Activated T-cell treated with anti-CD3 and anti-CD28 coated beads, Interleukin-2, amount 50 U/mL, for 4 hours (primary cell): Measurements from ENCODE around the gene DRD3. TPM values are rescaled to one million over a fixed set of nuclear protein-coding genes. Genes with fewer than 3 reads are reported as not detected.

ENCODE experiments used
- ATAC-seq, 2 donors: fragments of 200-7000 bp; cut with Tn5 transposase; one replicate each; pipeline ENCODE4 v1.10.0; 2021
- DNase-seq: peaks from one replicate; pipeline ENCODE4 v3.0.0-alpha.2; 2020
- H3K27me3 Mint-ChIP-seq: one replicate; pipeline ENCODE4 v1.8.0; 2021; ENCODE audit warnings: low read depth, mixed read lengths
- H3K36me3 Mint-ChIP-seq: one replicate; pipeline ENCODE4 v1.8.0; 2022; ENCODE audit warnings: mixed read lengths; ENCODE audit not compliant: insufficient read depth
- H3K4me1 Mint-ChIP-seq: one replicate; pipeline ENCODE4 v1.8.0; 2021; ENCODE audit warnings: low read depth, mixed read lengths
- H3K4me3 Mint-ChIP-seq: one replicate; pipeline ENCODE4 v1.8.0; 2021; ENCODE audit warnings: mild to moderate bottlenecking, moderate library complexity, mixed read lengths
- H3K9me3 Mint-ChIP-seq: one replicate; pipeline ENCODE4 v1.8.0; 2021; ENCODE audit warnings: mixed read lengths
- total RNA-seq, 3 donors: library from RNA; stranded (reverse); gene quantifications; one replicate each; pipeline ENCODE4 v1.2.1, GENCODE V29; 2021

DRD3 gene
- total RNA-seq, 3 donors from 2014 or later: not detected

GRCh38 chr3:114213292-114213626 lies 34.4 kb upstream of the DRD3 start:
- Mint-ChIP-seq H3K9me3 (no peaks in the 10 kb centered on the region), H3K4me1 (no peaks in the 10 kb centered on the region), H3K36me3 (no peaks in the 10 kb centered on the region), H3K4me3 (no peak overlapping the region), H3K27me3 (no peaks in the 10 kb centered on the region)
- no peak for DNase-seq
- ATAC-seq: no peak

DNA sequence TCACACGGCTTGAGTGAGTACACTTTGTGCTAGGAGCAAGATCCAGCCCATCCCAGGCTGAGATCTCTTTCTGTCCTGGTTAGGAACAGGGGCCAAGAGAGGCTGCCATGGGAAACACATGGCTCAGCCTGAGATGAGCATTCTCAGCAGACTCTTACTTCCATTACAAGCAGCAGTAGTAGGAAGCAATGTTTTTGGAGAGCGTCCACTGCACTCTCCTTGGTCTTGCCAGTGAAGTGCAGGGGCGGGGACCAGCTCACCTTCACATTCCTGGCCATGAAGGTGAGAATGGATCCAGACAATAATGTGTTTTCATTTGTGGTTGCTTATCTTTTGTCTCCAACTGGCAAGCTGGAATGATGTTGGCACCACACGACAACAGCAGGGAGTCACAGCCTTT lies 33.8 kb upstream of the DRD3 start:
- DNase-seq: no peak
- no peaks in the 10 kb centered on the region for H3K27me3 Mint-ChIP-seq
- no peaks in the 10 kb centered on the region for H3K9me3 Mint-ChIP-seq
- no peak overlapping the region for H3K4me3 Mint-ChIP-seq
- no peaks in the 10 kb centered on the region for H3K36me3 Mint-ChIP-seq
- ATAC-seq: no peak
- H3K4me1 Mint-ChIP-seq: peaks cover 2% of the 10 kb centered on the region

DNA sequence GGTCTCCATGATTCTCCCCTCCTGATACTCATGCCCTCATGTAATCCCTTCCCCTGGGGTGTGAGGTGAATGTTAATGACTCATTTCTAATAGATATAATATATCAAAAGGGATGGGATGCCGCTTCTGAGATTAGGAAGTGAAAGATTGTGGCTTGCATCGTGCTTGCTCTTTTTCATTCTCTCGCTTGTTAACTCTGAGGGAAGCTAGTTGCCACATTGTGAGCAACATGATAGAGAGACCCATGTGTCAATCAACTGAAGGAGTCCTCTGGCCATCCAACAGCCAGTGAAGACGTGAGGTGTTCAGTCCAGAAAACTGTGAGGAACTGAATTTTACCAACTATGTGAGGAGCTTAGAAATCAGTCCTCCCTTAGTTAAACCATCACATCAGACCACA lies 28.9 kb upstream of the DRD3 start:
- Mint-ChIP-seq H3K4me3 (no peak overlapping the region), H3K36me3 (no peaks in the 10 kb centered on the region), H3K4me1 (peaks cover 2% of the 10 kb centered on the region), H3K27me3 (no peaks in the 10 kb centered on the region), H3K9me3 (no peaks in the 10 kb centered on the region)
- DNase-seq (no peak), ATAC-seq (no peak)

- DNase-seq (no peak), ATAC-seq (no peak)
- peaks cover 2% of the 10 kb centered on the region for H3K4me1 Mint-ChIP-seq
- no peaks in the 10 kb centered on the region for H3K9me3 Mint-ChIP-seq
- H3K27me3 Mint-ChIP-seq: no peaks in the 10 kb centered on the region
- H3K4me3 Mint-ChIP-seq: no peak overlapping the region
- no peaks in the 10 kb centered on the region for H3K36me3 Mint-ChIP-seq
Measured at GRCh38 chr3:114206342-114206741, 27.5 kb upstream of the DRD3 start.

- no peaks in the 10 kb centered on the region for H3K9me3 Mint-ChIP-seq
- ATAC-seq: no peak
Measured at GRCh38 chr3:114205541-114205940, 26.7 kb upstream of the DRD3 start.

GRCh38 chr3:114194750-114195149 lies 15.9 kb upstream of the DRD3 start:
- Mint-ChIP-seq H3K27me3 (no peaks in the 10 kb centered on the region), H3K36me3 (no peaks in the 10 kb centered on the region), H3K9me3 (no peaks in the 10 kb centered on the region), H3K4me3 (no peak overlapping the region), H3K4me1 (peaks cover 6% of the 10 kb centered on the region)
- DNase-seq (no peak), ATAC-seq (no peak)

More at GRCh38 chr3:114205541-114205940, 26.7 kb upstream of the DRD3 start:
- peaks cover 2% of the 10 kb centered on the region for H3K4me1 Mint-ChIP-seq
- no peak overlapping the region for H3K4me3 Mint-ChIP-seq
- H3K36me3 Mint-ChIP-seq: no peaks in the 10 kb centered on the region
- no peaks in the 10 kb centered on the region for H3K27me3 Mint-ChIP-seq
- no peak for DNase-seq

- DNase-seq (no peak), ATAC-seq (no peak)
- no peaks in the 10 kb centered on the region for H3K27me3 Mint-ChIP-seq
- no peaks in the 10 kb centered on the region for H3K36me3 Mint-ChIP-seq
- H3K4me3 Mint-ChIP-seq: no peak overlapping the region
- no peaks in the 10 kb centered on the region for H3K9me3 Mint-ChIP-seq
- peaks cover 6% of the 10 kb centered on the region for H3K4me1 Mint-ChIP-seq
Measured at GRCh38 chr3:114192136-114192535, 13.3 kb upstream of the DRD3 start.

- no peak overlapping the region for H3K4me3 Mint-ChIP-seq
- H3K27me3 Mint-ChIP-seq: no peaks in the 10 kb centered on the region
- DNase-seq (no peak), ATAC-seq (no peak)
- H3K4me1 Mint-ChIP-seq: no peaks in the 10 kb centered on the region
- peaks cover 11% of the 10 kb centered on the region for H3K9me3 Mint-ChIP-seq
- H3K36me3 Mint-ChIP-seq: no peaks in the 10 kb centered on the region
Measured at GRCh38 chr3:114186501-114186900, 7.6 kb upstream of the DRD3 start.

DNA sequence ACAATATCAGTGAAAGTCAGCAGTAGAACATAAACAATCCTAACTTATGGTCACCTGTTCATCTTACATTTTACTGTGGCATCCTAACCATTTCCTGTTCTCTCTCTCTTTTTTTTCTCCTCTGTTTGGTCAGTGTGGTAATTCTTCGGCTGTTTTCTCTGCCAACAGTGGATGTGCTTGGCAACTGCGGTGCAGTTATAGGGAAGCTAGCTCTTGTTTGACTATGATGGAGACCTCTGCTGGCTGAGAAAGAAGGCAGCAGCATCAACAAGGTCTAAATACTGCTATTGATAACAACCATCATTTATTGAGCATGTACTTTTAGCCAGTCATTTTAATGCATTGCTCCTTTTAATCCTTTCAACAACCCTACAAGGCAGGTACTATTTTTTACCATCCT lies 723 bp upstream of the DRD3 start:
- Mint-ChIP-seq H3K36me3 (no peaks in the 10 kb centered on the region), H3K4me3 (no peak overlapping the region), H3K4me1 (peaks cover 3% of the 10 kb centered on the region), H3K9me3 (peaks cover 4% of the 10 kb centered on the region), H3K27me3 (peaks cover 7% of the 10 kb centered on the region)
- no peak for ATAC-seq
- no peak for DNase-seq

DNA sequence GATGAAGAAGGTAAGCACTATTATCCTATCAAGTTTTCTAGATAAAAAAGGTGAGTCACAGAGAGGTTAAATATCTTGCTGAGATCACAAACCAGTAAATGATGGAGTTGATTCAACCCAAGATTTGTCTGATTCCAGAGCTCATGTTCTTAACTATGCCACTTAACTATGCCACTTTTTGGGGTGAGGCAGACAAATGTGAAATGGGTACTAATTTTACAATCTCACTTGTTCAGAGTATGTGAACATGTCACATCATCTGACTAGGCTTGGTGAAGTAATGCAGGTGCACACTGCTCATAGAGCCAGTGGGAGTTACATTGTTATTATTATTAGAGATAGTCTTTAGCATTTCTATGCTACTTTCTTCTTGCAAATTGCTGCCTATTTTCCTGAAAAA lies 2.0 kb downstream of the DRD3 start:
- Mint-ChIP-seq H3K4me1 (peaks cover 3% of the 10 kb centered on the region), H3K36me3 (no peaks in the 10 kb centered on the region), H3K27me3 (peaks cover 7% of the 10 kb centered on the region), H3K4me3 (no peak overlapping the region), H3K9me3 (no peaks in the 10 kb centered on the region)
- DNase-seq (no peak), ATAC-seq (no peak)

DNA sequence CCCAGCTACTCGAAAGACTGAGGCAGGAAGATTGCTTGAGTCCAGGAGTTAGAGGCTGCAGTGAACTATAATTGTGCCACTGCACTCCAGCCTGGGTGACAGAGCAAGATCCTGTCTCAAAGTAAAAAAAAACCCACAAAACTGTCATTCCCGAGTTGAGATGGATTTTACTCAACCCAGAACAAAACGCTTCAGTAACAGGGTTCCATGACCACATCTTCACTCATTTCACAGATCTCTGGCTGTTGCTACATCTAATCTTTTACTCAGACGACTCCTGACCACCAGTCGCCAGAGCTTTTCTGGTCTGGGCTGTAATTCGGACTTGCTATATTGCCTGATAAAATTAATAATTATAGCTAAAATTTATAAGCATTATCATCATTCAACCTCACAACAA lies 2.4 kb downstream of the DRD3 start:
- H3K27me3 Mint-ChIP-seq: peaks cover 7% of the 10 kb centered on the region
- no peak overlapping the region for H3K4me3 Mint-ChIP-seq
- DNase-seq (no peak), ATAC-seq (no peak)
- no peaks in the 10 kb centered on the region for H3K36me3 Mint-ChIP-seq
- H3K9me3 Mint-ChIP-seq: no peaks in the 10 kb centered on the region
- H3K4me1 Mint-ChIP-seq: peaks cover 3% of the 10 kb centered on the region

GRCh38 chr3:114175204-114175987 lies 3.5 kb downstream of the DRD3 start:
- Mint-ChIP-seq H3K4me3 (no peak overlapping the region), H3K9me3 (no peaks in the 10 kb centered on the region), H3K27me3 (peaks cover 7% of the 10 kb centered on the region), H3K36me3 (no peaks in the 10 kb centered on the region), H3K4me1 (peaks cover 3% of the 10 kb centered on the region)
- DNase-seq: no peak
- ATAC-seq: no peak

GRCh38 chr3:114171677-114172076 lies 7.2 kb downstream of the DRD3 start:
- ATAC-seq (no peak), DNase-seq (no peak)
- Mint-ChIP-seq H3K36me3 (no peaks in the 10 kb centered on the region), H3K9me3 (no peaks in the 10 kb centered on the region), H3K4me1 (no peaks in the 10 kb centered on the region), H3K4me3 (no peak overlapping the region), H3K27me3 (no peaks in the 10 kb centered on the region)

DNA sequence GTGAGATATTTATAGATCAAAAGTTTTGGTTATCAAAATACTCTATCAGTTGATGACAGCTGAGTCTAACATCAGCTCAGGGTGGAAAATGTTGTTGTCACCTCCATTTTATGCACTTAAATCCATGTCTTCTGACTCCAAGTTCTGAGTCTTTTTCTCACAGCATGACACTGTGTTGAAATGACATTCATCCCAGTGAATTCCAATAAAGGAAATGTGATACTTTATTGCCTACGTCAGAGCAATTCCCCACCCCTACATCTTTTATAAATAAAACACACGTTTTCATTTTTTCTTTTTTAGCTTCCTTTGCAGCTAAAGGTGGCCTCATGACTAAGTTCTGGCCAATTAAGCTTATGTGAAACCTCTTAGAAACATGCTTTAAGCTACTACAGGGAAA lies 10.7 kb downstream of the DRD3 start:
- Mint-ChIP-seq H3K36me3 (no peaks in the 10 kb centered on the region), H3K4me1 (no peaks in the 10 kb centered on the region), H3K4me3 (no peak overlapping the region), H3K27me3 (no peaks in the 10 kb centered on the region), H3K9me3 (no peaks in the 10 kb centered on the region)
- ATAC-seq (no peak), DNase-seq (no peak)

- Mint-ChIP-seq H3K36me3 (peaks cover 2% of the 10 kb centered on the region), H3K4me3 (no peak overlapping the region), H3K27me3 (no peaks in the 10 kb centered on the region), H3K9me3 (no peaks in the 10 kb centered on the region), H3K4me1 (peaks cover 11% of the 10 kb centered on the region)
- ATAC-seq (no peak), DNase-seq (no peak)
Measured at GRCh38 chr3:114157321-114157720, 21.5 kb downstream of the DRD3 start.
